ENCODE data around the gene GBA2. TPM values are rescaled to one million over a fixed set of nuclear protein-coding genes. Genes with fewer than 3 reads are reported as not detected.
A peak's percentile ranks its signal among the peaks of the same experiment; 100 is the strongest.

Gene GBA2
- total RNA-seq, 1 donor from 2014 or later: 53.7 TPM

DNA sequence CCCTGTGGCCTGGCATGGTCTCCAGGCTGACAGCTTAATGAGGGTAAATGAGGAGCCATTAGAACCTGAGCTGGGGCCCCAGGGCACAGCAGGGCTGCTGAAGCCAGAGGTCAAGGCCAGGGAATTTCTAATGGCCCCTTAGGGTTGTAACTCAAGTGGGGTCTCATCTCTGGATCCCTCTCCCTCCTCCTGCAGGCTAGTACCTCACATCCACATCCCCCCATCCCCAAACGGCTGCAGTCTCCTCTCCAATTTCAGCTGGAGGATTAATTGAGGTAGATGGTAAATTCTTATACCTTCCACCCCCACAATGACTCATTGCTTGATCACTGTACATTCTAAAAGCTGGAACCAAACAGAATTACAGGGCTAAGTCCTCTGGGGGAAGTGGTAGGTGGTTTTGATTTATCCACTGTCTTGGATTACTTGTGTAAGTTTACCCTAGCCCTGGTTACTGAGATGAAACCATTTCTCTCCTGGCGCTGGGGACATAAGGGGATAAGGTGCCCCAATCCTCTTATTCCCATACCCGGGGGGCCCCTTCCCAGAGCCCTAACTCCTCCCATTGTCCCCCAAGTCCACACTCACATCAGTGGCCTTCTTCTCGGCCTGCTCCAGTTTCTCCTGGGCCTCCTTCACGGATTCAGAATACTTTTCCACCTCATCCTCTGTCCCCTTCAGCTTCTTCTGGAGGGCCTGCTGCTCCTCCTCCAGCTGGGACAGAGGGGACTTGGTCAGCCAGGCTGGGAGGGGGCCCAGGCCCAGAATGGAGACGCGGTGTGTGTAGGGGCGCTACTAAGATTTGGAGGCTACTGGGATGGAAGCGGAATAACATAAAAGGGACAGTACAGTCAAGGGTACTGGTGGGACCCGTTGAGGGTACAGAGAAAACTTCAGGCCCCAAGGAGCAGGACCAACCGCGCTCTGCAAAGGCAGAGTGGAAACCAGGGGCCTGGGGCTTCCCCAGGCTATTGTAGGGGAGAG lies 60.2 kb downstream of the GBA2 start:
- no peaks in the 10 kb centered on the region for H3K36me3 ChIP-seq (ENCODE audit: control insufficient read depth, insufficient read depth, low read length)
- no peak for TF ChIP-seq CTCF (IDR thresholded peaks at IDR 0.05; ENCODE audit: insufficient read depth, low read length, poor library complexity, severe bottlenecking)
- H3K4me3 ChIP-seq (ENCODE audit: low read depth, low read length): peak overlapping the region; percentile 47
- peak; percentile 57 for DNase-seq (ENCODE audit: low read depth)
- H3K27me3 ChIP-seq (ENCODE audit: control insufficient read depth, insufficient read depth, low read length): no peaks in the 10 kb centered on the region

DNA sequence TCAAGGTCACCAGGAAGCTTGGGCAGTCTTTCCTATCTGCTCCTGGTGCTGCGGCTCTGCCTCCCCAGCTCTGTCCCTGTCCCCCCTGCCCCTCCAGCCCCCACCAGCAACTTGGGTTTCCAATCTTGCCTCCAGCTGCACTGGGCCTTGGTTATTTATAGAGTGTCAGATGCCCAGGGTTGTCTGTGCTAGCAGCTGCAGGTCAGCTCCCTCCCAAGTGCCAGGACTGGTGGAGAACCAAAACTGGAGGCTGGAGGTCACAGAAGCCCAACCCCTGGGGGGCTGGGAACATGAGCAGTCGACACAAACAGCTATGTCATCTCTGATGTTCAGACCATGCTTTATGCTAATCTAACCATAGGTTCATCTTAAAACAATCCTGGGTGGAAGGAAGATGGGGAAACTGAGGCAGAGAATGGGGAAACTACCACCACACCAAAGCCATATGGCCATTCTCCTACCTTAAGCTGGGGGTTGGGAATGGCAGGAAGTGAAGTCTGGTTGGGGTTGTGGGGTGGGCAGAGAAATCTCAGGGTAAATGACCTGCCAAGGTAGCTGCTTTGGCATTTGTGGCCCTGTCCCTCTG lies 61.0 kb downstream of the GBA2 start:
- no peak for DNase-seq (ENCODE audit: low read depth)
- H3K36me3 ChIP-seq (ENCODE audit: control insufficient read depth, insufficient read depth, low read length): no peaks in the 10 kb centered on the region
- no peaks in the 10 kb centered on the region for H3K27me3 ChIP-seq (ENCODE audit: control insufficient read depth, insufficient read depth, low read length)
- no peak for TF ChIP-seq CTCF (IDR thresholded peaks at IDR 0.05; ENCODE audit: insufficient read depth, low read length, poor library complexity, severe bottlenecking)
- H3K4me3 ChIP-seq (ENCODE audit: low read depth, low read length): peak overlapping the region; percentile 47

- H3K36me3 ChIP-seq (ENCODE audit: control insufficient read depth, insufficient read depth, low read length): peaks cover 2% of the 10 kb centered on the region
- DNase-seq (ENCODE audit: low read depth): no peak
- no peak for TF ChIP-seq CTCF (IDR thresholded peaks at IDR 0.05; ENCODE audit: insufficient read depth, low read length, poor library complexity, severe bottlenecking)
- H3K27me3 ChIP-seq (ENCODE audit: control insufficient read depth, insufficient read depth, low read length): no peaks in the 10 kb centered on the region
- no peak overlapping the region for H3K4me3 ChIP-seq (ENCODE audit: low read depth, low read length)
Measured at GRCh38 chr9:35687306-35687705, 61.7 kb downstream of the GBA2 start.

Other genes starting within 250 kb of the GBA2 start
- 24.5 and 26.9 TPM in 2 replicates for gene TESK1, start 144.0 kb downstream of the GBA2 start, total RNA-seq
- gene CD72, start 130.8 kb downstream of the GBA2 start, total RNA-seq: 1.7 and 2.7 TPM in 2 replicates
- gene SIT1, start 98.3 kb downstream of the GBA2 start, total RNA-seq: not detected in 2 replicates
- gene RMRP, start 91.2 kb downstream of the GBA2 start, total RNA-seq: 1,522 and 7,636 TPM in 2 replicates
- 14.0 and 21.1 TPM in 2 replicates for gene CCDC107, start 90.9 kb downstream of the GBA2 start, total RNA-seq
- gene ARHGEF39, start 84.0 kb downstream of the GBA2 start, total RNA-seq: 0.62 and 1.2 TPM in 2 replicates
- gene CA9, start 75.3 kb downstream of the GBA2 start, total RNA-seq: 0.04 and 0.27 TPM in 2 replicates
- gene TPM2, start 59.3 kb downstream of the GBA2 start, total RNA-seq: 68.9 and 77.1 TPM in 2 replicates
- gene TLN1, start 17.0 kb downstream of the GBA2 start, total RNA-seq: 245 and 268 TPM in 2 replicates
- gene CREB3, start 16.6 kb downstream of the GBA2 start, total RNA-seq: 73.9 and 87.5 TPM in 2 replicates
- 21.5 and 24.4 TPM in 2 replicates for gene RGP1, start 59 bp upstream of the GBA2 start, total RNA-seq
- gene MSMP, start 5.0 kb upstream of the GBA2 start, total RNA-seq: not detected in 2 replicates
- gene NPR2, start 42.4 kb upstream of the GBA2 start, total RNA-seq: 35.9 and 39.8 TPM in 2 replicates
- not detected in 2 replicates for gene SPAG8, start 63.0 kb upstream of the GBA2 start, total RNA-seq
- gene HINT2, start 65.8 kb upstream of the GBA2 start, total RNA-seq: 46.1 and 54.9 TPM in 2 replicates
- gene FAM221B, start 79.5 kb upstream of the GBA2 start, total RNA-seq: not detected in 2 replicates
- 5.9 and 11.5 TPM in 2 replicates for gene TMEM8B, start 80.0 kb upstream of the GBA2 start, total RNA-seq
- not detected in 2 replicates for gene OR13J1, start 121.2 kb upstream of the GBA2 start, total RNA-seq
- gene HRCT1, start 157.0 kb upstream of the GBA2 start, total RNA-seq: 0.58 TPM in 1 of 2 replicates, not detected in the other
- gene SPAAR, start 160.3 kb upstream of the GBA2 start, total RNA-seq: not detected in 2 replicates
- gene OR2S2, start 208.9 kb upstream of the GBA2 start, total RNA-seq: not detected in 2 replicates